HepG2 (cell line): ENCODE results near the gene OBSL1. TPM values are rescaled to one million over a fixed set of nuclear protein-coding genes. Genes with fewer than 3 reads are reported as not detected.

Experiments
- ATAC-seq: fragments of 200-7000 bp; cut with Tn5 transposase; 3 replicates; pipeline ENCODE4 v1.9.1; 2020; ENCODE audit warnings: mild to moderate bottlenecking, moderate library complexity
- BruUV-seq: library from RNA; stranded (reverse); fragments of 400-500 nt; replicated peaks from 2 replicates; lab custom pipeline; 2021; lab: Mats Ljungman, UMichigan
- CTCF ChIA-PET: fragments of 300-600 bp; formaldehyde crosslinking; extraction: SDS; loops from one replicate; lab custom pipeline; 2021; ENCODE audit warnings: low total read pairs, inconsistent platforms, low intra/inter-chr PET ratio; lab: Yijun Ruan, JAX
- POLR2A ChIA-PET: fragments of 350-600 bp; sonication (Branson Sonifier 250); formaldehyde crosslinking; loops from one replicate; lab custom pipeline; 2020; ENCODE audit warnings: antibody characterized with exemption, inconsistent platforms; lab: Yijun Ruan, JAX
- DNase-seq: peaks from one replicate; pipeline ENCODE4 v3.0.0-alpha.2; 2015; ENCODE audit warnings: low spot score
- FAIRE-seq: peaks from 3 replicates; lab custom pipeline; 2011; peaks lifted over from hg19 to GRCh38; lab: Jason Lieb, UNC
- H2AFZ ChIP-seq: one replicate; pipeline ENCODE4 v1.6.1; 2011; ENCODE audit warnings: low read length, inconsistent platforms
- H3K27ac ChIP-seq: fragments of 300-600 bp; 3 replicates; pipeline ENCODE4 v1.8.0; 2011; ENCODE audit warnings: mixed run types, mild to moderate bottlenecking, mixed read lengths, low read length, inconsistent platforms; ENCODE audit not compliant: insufficient read depth; ENCODE audit errors: extremely low read length
- H3K27me3 ChIP-seq, 2 experiments: fragments of 200-600 bp in 1 of 2; 2 replicates in 1 of 2; 3 replicates in 1 of 2; pipeline versions ENCODE4 v1.6.0 to v1.8.0; 2011; ENCODE audit warnings: low read length in 2 of 2, mild to moderate bottlenecking in 2 of 2, moderate library complexity in 2 of 2, inconsistent platforms in 1 of 2; ENCODE audit not compliant: insufficient read depth in 2 of 2, control insufficient read depth in 1 of 2
- H3K36me3 ChIP-seq, 2 experiments: fragments of 200-600 bp in 1 of 2; replicated peaks in 1 of 2; 2 replicates in 1 of 2; 3 replicates in 1 of 2; pipeline versions ENCODE4 v1.5.1 to v1.8.0; 2011; ENCODE audit warnings: low read length in 2 of 2, inconsistent platforms in 1 of 2; ENCODE audit not compliant: insufficient read depth in 2 of 2, control insufficient read depth in 1 of 2
- H3K4me1 ChIP-seq: 2 replicates; pipeline ENCODE4 v1.5.1; 2012; ENCODE audit warnings: low read length, inconsistent platforms; ENCODE audit not compliant: insufficient read depth
- H3K4me2 ChIP-seq: 2 replicates; pipeline ENCODE4 v1.6.0; 2011; ENCODE audit warnings: low read depth, low read length, inconsistent platforms
- H3K4me3 ChIP-seq, 3 experiments: fragments of 200-600 bp in 1 of 3; sonication (generic), shearing (Covaris generic) in 1 of 3; replicated peaks in 1 of 3; 2 replicates each; pipeline ENCODE4 v1.5.1; 2011 to 2016; ENCODE audit warnings: low read length in 3 of 3, inconsistent platforms in 2 of 3, low read depth in 2 of 3, mild to moderate bottlenecking in 2 of 3, control low read depth in 1 of 3, mixed read lengths in 1 of 3; ENCODE audit not compliant: insufficient read depth in 1 of 3
- H3K79me2 ChIP-seq: one replicate; pipeline ENCODE4 v1.6.1; 2011; ENCODE audit warnings: low read length, inconsistent platforms; ENCODE audit not compliant: insufficient read depth
- H3K9ac ChIP-seq: 2 replicates; pipeline ENCODE4 v1.6.0; 2011; ENCODE audit warnings: mild to moderate bottlenecking, low read depth, low read length, inconsistent platforms; ENCODE audit not compliant: insufficient read depth
- H3K9me3 ChIP-seq: 2 replicates; pipeline ENCODE4 v1.5.1; 2012; ENCODE audit warnings: mild to moderate bottlenecking, low read length
- H4K20me1 ChIP-seq: 2 replicates; pipeline ENCODE4 v1.6.0; 2011; ENCODE audit warnings: inconsistent platforms, mild to moderate bottlenecking, low read length, moderate library complexity; ENCODE audit not compliant: insufficient read depth
- CC2D1A ChIP-seq: sonication (generic); formaldehyde crosslinking; IDR thresholded peaks from 2 replicates; pipeline ENCODE4 v1.8.1; 2023; ENCODE audit warnings: mild to moderate bottlenecking, missing genetic modification reagents
- HNRNPL ChIP-seq: fragments of 200-400 bp; formaldehyde crosslinking; IDR thresholded peaks from 2 replicates; pipeline ENCODE4 v1.6.1; 2017; ENCODE audit warnings: mild to moderate bottlenecking, low read depth, low read length
- THYN1 ChIP-seq: sonication (generic); formaldehyde crosslinking; IDR thresholded peaks from 2 replicates; pipeline ENCODE4 v1.8.1; 2023; ENCODE audit warnings: low read depth, mild to moderate bottlenecking, moderate library complexity, missing genetic modification reagents, borderline replicate concordance
- ZNF136 ChIP-seq: sonication (generic); formaldehyde crosslinking; IDR thresholded peaks from 2 replicates; pipeline ENCODE4 v1.8.1; 2022; ENCODE audit warnings: low read depth, mild to moderate bottlenecking, moderate library complexity, missing genetic modification reagents
- ZNF605 ChIP-seq: sonication (generic); formaldehyde crosslinking; IDR thresholded peaks from 2 replicates; pipeline ENCODE4 v1.8.0; 2022; ENCODE audit warnings: mild to moderate bottlenecking, missing genetic modification reagents
- WGBS: methylation state at CpG from one replicate; pipeline ENCODE4 v1.1.6; 2017; ENCODE audit warnings: low lambda C conversion rate; 5-methylcytosine and 5-hydroxymethylcytosine counted together
- in situ Hi-C: cut with HindIII; loops from 2 replicates; pipeline ENCODE4 v1.10.0; 2017; ENCODE audit warnings: low pct_unique_long_range_greater_than_20kb; ENCODE audit not compliant: extremely low pct_ligation_motif_present
- intact Hi-C: fragments of 100-400 bp; cut with micrococcal nuclease; formaldehyde crosslinking; loops from one replicate; pipeline ENCODE4 v1.10.0; 2022; ENCODE audit not compliant: unreplicated experiment
- polyA plus RNA-seq, 8 experiments: library from polyadenylated mRNA; depleted of rRNA in 3 of 8; stranded (reverse) in 7 of 8; unstranded in 1 of 8; fragments of >200 nt; fragmentation: Illumina TruSeq in 4 of 8; extraction: Trizol in 4 of 8; gene quantifications; 2 replicates each; pipeline versions ENCODE4 v1.2.1 to v1.2.3, GENCODE V29; 2011 to 2016; ENCODE audit warnings: low read depth in 4 of 8, missing spikeins in 1 of 8, mixed read lengths in 1 of 8; ENCODE audit not compliant: insufficient read depth in 1 of 8
- total RNA-seq, 5 experiments: library from RNA; depleted of rRNA; stranded (reverse); fragments of >200 nt; fragmentation: Illumina TruSeq; extraction: Trizol; gene quantifications; 2 replicates each; pipeline ENCODE4 v1.2.3, GENCODE V29; 2016; ENCODE audit warnings: low read depth in 1 of 5
- TF ChIP-seq, protein P1 (sequence below): sonication (generic); formaldehyde crosslinking; IDR thresholded peaks from 2 replicates; pipeline ENCODE4 v1.4.0; 2020; ENCODE audit warnings: missing genetic modification reagents, borderline replicate concordance

The OBSL1 gene
- total and polyA plus RNA-seq, 2 of the 13 experiments (the other 11 are each of a cell fraction or from before 2014, with no cell fraction given): 86.7 to 218 TPM

DNA sequence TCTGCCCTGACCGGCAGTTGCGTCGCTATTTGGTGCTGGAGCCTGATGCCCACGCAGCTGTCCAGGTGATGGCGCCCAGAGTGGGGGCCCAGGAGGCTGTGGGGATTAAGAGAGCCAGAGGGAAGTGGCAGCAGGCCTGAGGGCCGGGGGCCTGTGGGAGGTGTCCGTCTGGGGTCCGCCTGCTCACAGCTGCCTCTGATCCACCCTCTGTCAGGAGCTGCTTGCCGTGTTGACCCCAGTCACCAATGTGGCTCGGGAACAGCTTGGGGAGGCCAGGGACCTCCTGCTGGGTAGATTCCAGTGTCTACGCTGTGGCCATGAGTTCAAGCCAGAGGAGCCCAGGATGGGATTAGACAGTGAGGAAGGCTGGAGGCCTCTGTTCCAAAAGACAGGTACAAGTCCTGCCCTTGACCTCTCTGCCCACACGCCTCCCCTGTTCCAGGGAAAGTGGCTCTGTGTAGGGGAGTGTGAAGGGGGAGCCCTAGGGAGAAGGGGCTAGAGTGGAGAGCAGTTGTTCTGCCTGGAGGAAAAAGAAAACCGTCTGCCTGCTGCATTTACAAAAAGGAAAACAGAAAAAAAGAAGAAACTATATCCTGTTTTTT is 37.9 kb upstream of the OBSL1 start:
- Histone ChIP-seq H3K79me2 (no peaks in the 10 kb centered on the region), H3K36me3 (peaks cover 16 to 37% of the 10 kb centered on the region in 2 experiments), H3K4me2 (no peak overlapping the region), H3K9me3 (no peaks in the 10 kb centered on the region), H3K4me1 (peaks cover 16% of the 10 kb centered on the region), H3K27ac (no peak overlapping the region), H3K9ac (no peak overlapping the region), H2AFZ (no peak overlapping the region), H3K4me3 (no peak overlapping the region), H3K27me3 (no peaks in the 10 kb centered on the region), H4K20me1 (no peaks in the 10 kb centered on the region)
- no peak for TF ChIP-seq HNRNPL
- DNase-seq: no peak
- 96% methylated on average over 12 of the region's 13 CpGs for WGBS
- ATAC-seq: no peak
- FAIRE-seq: no peak
- no TSS peak for BruUV-seq
- intact Hi-C loops (no loop called here), in situ Hi-C loops (no loop called here)
- ChIA-PET POLR2A (no interaction called here), CTCF (no interaction called here)

DNA sequence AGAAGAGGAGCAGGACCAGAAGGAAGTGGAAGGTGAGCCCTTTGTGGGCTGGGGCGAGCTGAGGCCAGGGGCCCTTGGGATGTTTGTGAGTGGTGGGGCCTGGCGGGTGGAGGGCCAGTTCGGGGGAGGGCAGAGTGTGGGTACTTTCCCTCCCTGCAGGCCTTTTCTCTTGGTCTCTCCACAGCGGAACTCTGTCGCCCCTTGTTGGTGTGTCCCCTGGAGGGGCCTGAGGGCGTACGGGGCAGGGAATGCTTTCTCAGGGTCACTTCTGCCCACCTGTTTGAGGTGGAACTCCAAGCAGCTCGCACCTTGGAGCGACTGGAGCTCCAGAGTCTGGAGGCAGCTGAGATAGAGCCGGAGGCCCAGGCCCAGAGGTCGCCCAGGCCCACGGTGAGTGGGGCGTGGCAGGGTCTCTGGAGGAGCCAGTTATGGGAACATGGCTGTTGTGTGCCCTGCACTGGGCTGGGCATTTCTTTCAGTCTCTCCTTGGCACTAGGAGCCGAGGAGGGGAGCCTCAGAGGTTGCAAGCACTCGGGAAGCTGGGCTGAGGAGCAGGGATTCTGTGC is 37.1 kb upstream of the OBSL1 start:
- CTCF ChIA-PET: no interaction called here
- Histone ChIP-seq H4K20me1 (no peaks in the 10 kb centered on the region), H3K9ac (no peak overlapping the region), H3K27ac (no peak overlapping the region), H3K79me2 (no peaks in the 10 kb centered on the region), H3K4me2 (no peak overlapping the region), H3K36me3 (peaks cover 16 to 36% of the 10 kb centered on the region in 2 experiments), H3K27me3 (no peaks in the 10 kb centered on the region), H3K9me3 (no peaks in the 10 kb centered on the region)
- 87% methylated on average over 14 of the region's 15 CpGs for WGBS
- DNase-seq (no peak), ATAC-seq (no peak), FAIRE-seq (no peak)
- BruUV-seq: no TSS peak
- in situ Hi-C loops: no loop called here
- POLR2A ChIA-PET: no interaction called here
- TF ChIP-seq ZNF136 (no peak), THYN1 (CRISPR knock-in tag) (no peak), ZNF605 (CRISPR knock-in tag) (no peak), CC2D1A (CRISPR knock-in tag) (no peak)
- TF ChIP-seq, protein P1, sequence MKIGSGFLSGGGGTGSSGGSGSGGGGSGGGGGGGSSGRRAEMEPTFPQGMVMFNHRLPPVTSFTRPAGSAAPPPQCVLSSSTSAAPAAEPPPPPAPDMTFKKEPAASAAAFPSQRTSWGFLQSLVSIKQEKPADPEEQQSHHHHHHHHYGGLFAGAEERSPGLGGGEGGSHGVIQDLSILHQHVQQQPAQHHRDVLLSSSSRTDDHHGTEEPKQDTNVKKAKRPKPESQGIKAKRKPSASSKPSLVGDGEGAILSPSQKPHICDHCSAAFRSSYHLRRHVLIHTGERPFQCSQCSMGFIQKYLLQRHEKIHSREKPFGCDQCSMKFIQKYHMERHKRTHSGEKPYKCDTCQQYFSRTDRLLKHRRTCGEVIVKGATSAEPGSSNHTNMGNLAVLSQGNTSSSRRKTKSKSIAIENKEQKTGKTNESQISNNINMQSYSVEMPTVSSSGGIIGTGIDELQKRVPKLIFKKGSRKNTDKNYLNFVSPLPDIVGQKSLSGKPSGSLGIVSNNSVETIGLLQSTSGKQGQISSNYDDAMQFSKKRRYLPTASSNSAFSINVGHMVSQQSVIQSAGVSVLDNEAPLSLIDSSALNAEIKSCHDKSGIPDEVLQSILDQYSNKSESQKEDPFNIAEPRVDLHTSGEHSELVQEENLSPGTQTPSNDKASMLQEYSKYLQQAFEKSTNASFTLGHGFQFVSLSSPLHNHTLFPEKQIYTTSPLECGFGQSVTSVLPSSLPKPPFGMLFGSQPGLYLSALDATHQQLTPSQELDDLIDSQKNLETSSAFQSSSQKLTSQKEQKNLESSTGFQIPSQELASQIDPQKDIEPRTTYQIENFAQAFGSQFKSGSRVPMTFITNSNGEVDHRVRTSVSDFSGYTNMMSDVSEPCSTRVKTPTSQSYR (CRISPR knock-in tag): no peak
- TF ChIP-seq, all 625 proteins: peak for 0
- Histone ChIP-seq H2AFZ (no peak overlapping the region), H3K4me3 (no peak overlapping the region), H3K4me1 (peaks cover 17% of the 10 kb centered on the region)
- intact Hi-C loops: no loop called here
